HepG2 (cell line): ENCODE measurements around the gene OR2L13. TPM values are rescaled to one million over a fixed set of nuclear protein-coding genes. Genes with fewer than 3 reads are reported as not detected.

Source experiments
- ATAC-seq: fragments of 200-7000 bp; cut with Tn5 transposase; 3 replicates; pipeline ENCODE4 v1.9.1; 2020; ENCODE audit warnings: mild to moderate bottlenecking, moderate library complexity
- BruUV-seq: library from RNA; stranded (reverse); fragments of 400-500 nt; replicated peaks from 2 replicates; lab custom pipeline; 2021; lab: Mats Ljungman, UMichigan
- CTCF ChIA-PET: fragments of 300-600 bp; formaldehyde crosslinking; extraction: SDS; loops from one replicate; lab custom pipeline; 2021; ENCODE audit warnings: low total read pairs, inconsistent platforms, low intra/inter-chr PET ratio; lab: Yijun Ruan, JAX
- POLR2A ChIA-PET: fragments of 350-600 bp; sonication (Branson Sonifier 250); formaldehyde crosslinking; loops from one replicate; lab custom pipeline; 2020; ENCODE audit warnings: antibody characterized with exemption, inconsistent platforms; lab: Yijun Ruan, JAX
- DNase-seq: peaks from one replicate; pipeline ENCODE4 v3.0.0-alpha.2; 2015; ENCODE audit warnings: low spot score
- FAIRE-seq: peaks from 3 replicates; lab custom pipeline; 2011; peaks lifted over from hg19 to GRCh38; lab: Jason Lieb, UNC
- H2AFZ ChIP-seq: one replicate; pipeline ENCODE4 v1.6.1; 2011; ENCODE audit warnings: low read length, inconsistent platforms
- H3K27ac ChIP-seq: fragments of 300-600 bp; 3 replicates; pipeline ENCODE4 v1.8.0; 2011; ENCODE audit warnings: mixed run types, mild to moderate bottlenecking, mixed read lengths, low read length, inconsistent platforms; ENCODE audit not compliant: insufficient read depth; ENCODE audit errors: extremely low read length
- H3K27me3 ChIP-seq, 2 experiments: fragments of 200-600 bp in 1 of 2; 2 replicates in 1 of 2; 3 replicates in 1 of 2; pipeline versions ENCODE4 v1.6.0 to v1.8.0; 2011; ENCODE audit warnings: low read length in 2 of 2, mild to moderate bottlenecking in 2 of 2, moderate library complexity in 2 of 2, inconsistent platforms in 1 of 2; ENCODE audit not compliant: insufficient read depth in 2 of 2, control insufficient read depth in 1 of 2
- H3K36me3 ChIP-seq, 2 experiments: fragments of 200-600 bp in 1 of 2; replicated peaks in 1 of 2; 2 replicates in 1 of 2; 3 replicates in 1 of 2; pipeline versions ENCODE4 v1.5.1 to v1.8.0; 2011; ENCODE audit warnings: low read length in 2 of 2, inconsistent platforms in 1 of 2; ENCODE audit not compliant: insufficient read depth in 2 of 2, control insufficient read depth in 1 of 2
- H3K4me1 ChIP-seq: 2 replicates; pipeline ENCODE4 v1.5.1; 2012; ENCODE audit warnings: low read length, inconsistent platforms; ENCODE audit not compliant: insufficient read depth
- H3K4me2 ChIP-seq: 2 replicates; pipeline ENCODE4 v1.6.0; 2011; ENCODE audit warnings: low read depth, low read length, inconsistent platforms
- H3K4me3 ChIP-seq, 3 experiments: fragments of 200-600 bp in 1 of 3; sonication (generic), shearing (Covaris generic) in 1 of 3; replicated peaks in 1 of 3; 2 replicates each; pipeline ENCODE4 v1.5.1; 2011 to 2016; ENCODE audit warnings: low read length in 3 of 3, inconsistent platforms in 2 of 3, low read depth in 2 of 3, mild to moderate bottlenecking in 2 of 3, control low read depth in 1 of 3, mixed read lengths in 1 of 3; ENCODE audit not compliant: insufficient read depth in 1 of 3
- H3K79me2 ChIP-seq: one replicate; pipeline ENCODE4 v1.6.1; 2011; ENCODE audit warnings: low read length, inconsistent platforms; ENCODE audit not compliant: insufficient read depth
- H3K9ac ChIP-seq: 2 replicates; pipeline ENCODE4 v1.6.0; 2011; ENCODE audit warnings: mild to moderate bottlenecking, low read depth, low read length, inconsistent platforms; ENCODE audit not compliant: insufficient read depth
- H3K9me3 ChIP-seq: 2 replicates; pipeline ENCODE4 v1.5.1; 2012; ENCODE audit warnings: mild to moderate bottlenecking, low read length
- H4K20me1 ChIP-seq: 2 replicates; pipeline ENCODE4 v1.6.0; 2011; ENCODE audit warnings: inconsistent platforms, mild to moderate bottlenecking, low read length, moderate library complexity; ENCODE audit not compliant: insufficient read depth
- EP300 ChIP-seq, 3 experiments: sonication (generic) in 1 of 3; formaldehyde crosslinking in 1 of 3; IDR thresholded peaks; 2 replicates each; pipeline versions ENCODE4 v1.5.1 to v1.6.1; 2011 to 2020; ENCODE audit warnings: low read depth in 2 of 3, low read length in 2 of 3, borderline replicate concordance in 1 of 3, improper control_type of control experiment in 1 of 3, mild to moderate bottlenecking in 1 of 3, missing genetic modification reagents in 1 of 3, moderate library complexity in 1 of 3
- KDM5A ChIP-seq: fragments of 200-600 bp; sonication (generic); IDR thresholded peaks from 2 replicates; pipeline ENCODE4 v1.7.0; 2018; ENCODE audit warnings: antibody characterized with exemption, mild to moderate bottlenecking, low read length, borderline replicate concordance
- ZFP90 ChIP-seq: sonication (generic); formaldehyde crosslinking; IDR thresholded peaks from 2 replicates; pipeline ENCODE4 v1.8.0; 2022; ENCODE audit warnings: missing genetic modification reagents, mild to moderate bottlenecking, inconsistent platforms, borderline replicate concordance
- ZNF382 ChIP-seq: sonication (generic); formaldehyde crosslinking; IDR thresholded peaks from 2 replicates; pipeline ENCODE4 v1.5.0; 2020; ENCODE audit warnings: missing genetic modification reagents, mild to moderate bottlenecking, borderline replicate concordance
- ZNF746 ChIP-seq: sonication (generic); formaldehyde crosslinking; IDR thresholded peaks from 2 replicates; pipeline ENCODE4 v1.8.0; 2022; ENCODE audit warnings: mild to moderate bottlenecking, missing genetic modification reagents
- WGBS: methylation state at CpG from one replicate; pipeline ENCODE4 v1.1.6; 2017; ENCODE audit warnings: low lambda C conversion rate; 5-methylcytosine and 5-hydroxymethylcytosine counted together
- in situ Hi-C: cut with HindIII; loops from 2 replicates; pipeline ENCODE4 v1.10.0; 2017; ENCODE audit warnings: low pct_unique_long_range_greater_than_20kb; ENCODE audit not compliant: extremely low pct_ligation_motif_present
- intact Hi-C: fragments of 100-400 bp; cut with micrococcal nuclease; formaldehyde crosslinking; loops from one replicate; pipeline ENCODE4 v1.10.0; 2022; ENCODE audit not compliant: unreplicated experiment
- polyA plus RNA-seq, 8 experiments: library from polyadenylated mRNA; depleted of rRNA in 3 of 8; stranded (reverse) in 7 of 8; unstranded in 1 of 8; fragments of >200 nt; fragmentation: Illumina TruSeq in 4 of 8; extraction: Trizol in 4 of 8; gene quantifications; 2 replicates each; pipeline versions ENCODE4 v1.2.1 to v1.2.3, GENCODE V29; 2011 to 2016; ENCODE audit warnings: low read depth in 4 of 8, missing spikeins in 1 of 8, mixed read lengths in 1 of 8; ENCODE audit not compliant: insufficient read depth in 1 of 8
- total RNA-seq, 5 experiments: library from RNA; depleted of rRNA; stranded (reverse); fragments of >200 nt; fragmentation: Illumina TruSeq; extraction: Trizol; gene quantifications; 2 replicates each; pipeline ENCODE4 v1.2.3, GENCODE V29; 2016; ENCODE audit warnings: low read depth in 1 of 5
- TF ChIP-seq, protein P1 (sequence below): sonication (generic); formaldehyde crosslinking; IDR thresholded peaks from 2 replicates; pipeline ENCODE4 v1.4.0; 2020; ENCODE audit warnings: missing genetic modification reagents
- TF ChIP-seq, protein P2 (sequence below): IDR thresholded peaks from 2 replicates; pipeline ENCODE4 v1.6.1; 2016; ENCODE audit warnings: low read depth, missing genetic modification reagents, missing compliant biosample characterization
- TF ChIP-seq, protein P3 (sequence below): sonication (generic); formaldehyde crosslinking; IDR thresholded peaks from 2 replicates; pipeline ENCODE4 v1.9.0; 2021; ENCODE audit warnings: missing genetic modification reagents, borderline replicate concordance

The OR2L13 gene
- total and polyA plus RNA-seq, 2 of the 13 experiments (the other 11 are each of a cell fraction or from before 2014, with no cell fraction given): not detected

DNA sequence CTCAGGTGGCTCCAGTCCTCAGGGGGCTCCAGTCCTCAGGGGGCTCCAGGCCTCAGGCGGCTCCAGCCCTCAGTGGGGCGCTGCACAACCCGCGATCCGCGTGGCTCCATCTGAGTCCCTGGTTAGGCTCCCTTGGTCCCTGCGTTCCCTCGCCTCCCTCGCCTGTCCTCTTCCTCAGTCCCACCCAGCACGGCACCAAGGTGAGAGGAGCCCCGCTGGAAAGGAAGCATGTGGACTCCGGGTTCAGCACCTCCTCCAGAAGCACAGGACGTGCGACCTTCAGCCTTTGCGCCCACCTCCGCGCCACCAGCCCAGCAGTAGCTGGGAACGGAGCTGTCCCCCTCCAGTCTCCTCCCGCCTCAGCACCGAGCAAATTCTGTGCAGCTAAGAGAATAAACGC, 41.8 kb downstream of the OR2L13 start:
- Histone ChIP-seq H3K79me2 (no peaks in the 10 kb centered on the region), H2AFZ (no peak overlapping the region), H3K9me3 (peaks cover 67% of the 10 kb centered on the region), H3K27me3 (no peaks in the 10 kb centered on the region), H3K4me2 (no peak overlapping the region), H3K27ac (no peak overlapping the region), H4K20me1 (no peaks in the 10 kb centered on the region), H3K4me1 (no peaks in the 10 kb centered on the region), H3K4me3 (no peak overlapping the region), H3K36me3 (no peaks in the 10 kb centered on the region), H3K9ac (no peak overlapping the region)
- ChIA-PET CTCF (no interaction called here), POLR2A (no interaction called here)
- 54% methylated on average over 17 of the region's 21 CpGs for WGBS
- intact Hi-C loops: no loop called here
- BruUV-seq: no TSS peak
- DNase-seq: no peak
- FAIRE-seq: no peak
- in situ Hi-C loops: no loop called here
- ATAC-seq: no peak
- TF ChIP-seq KDM5A (no peak), ZNF746 (CRISPR knock-in tag) (no peak), EP300 (IDR thresholded peaks at IDR 0.05; ENCODE audit: low read depth in 2 of 2, low read length in 2 of 2) (no peak), EP300 (CRISPR knock-in tag; IDR thresholded peaks at IDR 0.05; ENCODE audit: borderline replicate concordance) (no peak), ZFP90 (CRISPR knock-in tag) (no peak), ZNF382 (no peak)
- TF ChIP-seq, protein P1, sequence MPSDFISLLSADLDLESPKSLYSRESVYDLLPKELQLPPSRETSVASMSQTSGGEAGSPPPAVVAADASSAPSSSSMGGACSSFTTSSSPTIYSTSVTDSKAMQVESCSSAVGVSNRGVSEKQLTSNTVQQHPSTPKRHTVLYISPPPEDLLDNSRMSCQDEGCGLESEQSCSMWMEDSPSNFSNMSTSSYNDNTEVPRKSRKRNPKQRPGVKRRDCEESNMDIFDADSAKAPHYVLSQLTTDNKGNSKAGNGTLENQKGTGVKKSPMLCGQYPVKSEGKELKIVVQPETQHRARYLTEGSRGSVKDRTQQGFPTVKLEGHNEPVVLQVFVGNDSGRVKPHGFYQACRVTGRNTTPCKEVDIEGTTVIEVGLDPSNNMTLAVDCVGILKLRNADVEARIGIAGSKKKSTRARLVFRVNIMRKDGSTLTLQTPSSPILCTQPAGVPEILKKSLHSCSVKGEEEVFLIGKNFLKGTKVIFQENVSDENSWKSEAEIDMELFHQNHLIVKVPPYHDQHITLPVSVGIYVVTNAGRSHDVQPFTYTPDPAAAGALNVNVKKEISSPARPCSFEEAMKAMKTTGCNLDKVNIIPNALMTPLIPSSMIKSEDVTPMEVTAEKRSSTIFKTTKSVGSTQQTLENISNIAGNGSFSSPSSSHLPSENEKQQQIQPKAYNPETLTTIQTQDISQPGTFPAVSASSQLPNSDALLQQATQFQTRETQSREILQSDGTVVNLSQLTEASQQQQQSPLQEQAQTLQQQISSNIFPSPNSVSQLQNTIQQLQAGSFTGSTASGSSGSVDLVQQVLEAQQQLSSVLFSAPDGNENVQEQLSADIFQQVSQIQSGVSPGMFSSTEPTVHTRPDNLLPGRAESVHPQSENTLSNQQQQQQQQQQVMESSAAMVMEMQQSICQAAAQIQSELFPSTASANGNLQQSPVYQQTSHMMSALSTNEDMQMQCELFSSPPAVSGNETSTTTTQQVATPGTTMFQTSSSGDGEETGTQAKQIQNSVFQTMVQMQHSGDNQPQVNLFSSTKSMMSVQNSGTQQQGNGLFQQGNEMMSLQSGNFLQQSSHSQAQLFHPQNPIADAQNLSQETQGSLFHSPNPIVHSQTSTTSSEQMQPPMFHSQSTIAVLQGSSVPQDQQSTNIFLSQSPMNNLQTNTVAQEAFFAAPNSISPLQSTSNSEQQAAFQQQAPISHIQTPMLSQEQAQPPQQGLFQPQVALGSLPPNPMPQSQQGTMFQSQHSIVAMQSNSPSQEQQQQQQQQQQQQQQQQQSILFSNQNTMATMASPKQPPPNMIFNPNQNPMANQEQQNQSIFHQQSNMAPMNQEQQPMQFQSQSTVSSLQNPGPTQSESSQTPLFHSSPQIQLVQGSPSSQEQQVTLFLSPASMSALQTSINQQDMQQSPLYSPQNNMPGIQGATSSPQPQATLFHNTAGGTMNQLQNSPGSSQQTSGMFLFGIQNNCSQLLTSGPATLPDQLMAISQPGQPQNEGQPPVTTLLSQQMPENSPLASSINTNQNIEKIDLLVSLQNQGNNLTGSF (CRISPR knock-in tag): no peak
- TF ChIP-seq, protein P2, sequence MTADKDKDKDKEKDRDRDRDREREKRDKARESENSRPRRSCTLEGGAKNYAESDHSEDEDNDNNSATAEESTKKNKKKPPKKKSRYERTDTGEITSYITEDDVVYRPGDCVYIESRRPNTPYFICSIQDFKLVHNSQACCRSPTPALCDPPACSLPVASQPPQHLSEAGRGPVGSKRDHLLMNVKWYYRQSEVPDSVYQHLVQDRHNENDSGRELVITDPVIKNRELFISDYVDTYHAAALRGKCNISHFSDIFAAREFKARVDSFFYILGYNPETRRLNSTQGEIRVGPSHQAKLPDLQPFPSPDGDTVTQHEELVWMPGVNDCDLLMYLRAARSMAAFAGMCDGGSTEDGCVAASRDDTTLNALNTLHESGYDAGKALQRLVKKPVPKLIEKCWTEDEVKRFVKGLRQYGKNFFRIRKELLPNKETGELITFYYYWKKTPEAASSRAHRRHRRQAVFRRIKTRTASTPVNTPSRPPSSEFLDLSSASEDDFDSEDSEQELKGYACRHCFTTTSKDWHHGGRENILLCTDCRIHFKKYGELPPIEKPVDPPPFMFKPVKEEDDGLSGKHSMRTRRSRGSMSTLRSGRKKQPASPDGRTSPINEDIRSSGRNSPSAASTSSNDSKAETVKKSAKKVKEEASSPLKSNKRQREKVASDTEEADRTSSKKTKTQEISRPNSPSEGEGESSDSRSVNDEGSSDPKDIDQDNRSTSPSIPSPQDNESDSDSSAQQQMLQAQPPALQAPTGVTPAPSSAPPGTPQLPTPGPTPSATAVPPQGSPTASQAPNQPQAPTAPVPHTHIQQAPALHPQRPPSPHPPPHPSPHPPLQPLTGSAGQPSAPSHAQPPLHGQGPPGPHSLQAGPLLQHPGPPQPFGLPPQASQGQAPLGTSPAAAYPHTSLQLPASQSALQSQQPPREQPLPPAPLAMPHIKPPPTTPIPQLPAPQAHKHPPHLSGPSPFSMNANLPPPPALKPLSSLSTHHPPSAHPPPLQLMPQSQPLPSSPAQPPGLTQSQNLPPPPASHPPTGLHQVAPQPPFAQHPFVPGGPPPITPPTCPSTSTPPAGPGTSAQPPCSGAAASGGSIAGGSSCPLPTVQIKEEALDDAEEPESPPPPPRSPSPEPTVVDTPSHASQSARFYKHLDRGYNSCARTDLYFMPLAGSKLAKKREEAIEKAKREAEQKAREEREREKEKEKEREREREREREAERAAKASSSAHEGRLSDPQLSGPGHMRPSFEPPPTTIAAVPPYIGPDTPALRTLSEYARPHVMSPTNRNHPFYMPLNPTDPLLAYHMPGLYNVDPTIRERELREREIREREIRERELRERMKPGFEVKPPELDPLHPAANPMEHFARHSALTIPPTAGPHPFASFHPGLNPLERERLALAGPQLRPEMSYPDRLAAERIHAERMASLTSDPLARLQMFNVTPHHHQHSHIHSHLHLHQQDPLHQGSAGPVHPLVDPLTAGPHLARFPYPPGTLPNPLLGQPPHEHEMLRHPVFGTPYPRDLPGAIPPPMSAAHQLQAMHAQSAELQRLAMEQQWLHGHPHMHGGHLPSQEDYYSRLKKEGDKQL: no peak
- TF ChIP-seq, protein P3, sequence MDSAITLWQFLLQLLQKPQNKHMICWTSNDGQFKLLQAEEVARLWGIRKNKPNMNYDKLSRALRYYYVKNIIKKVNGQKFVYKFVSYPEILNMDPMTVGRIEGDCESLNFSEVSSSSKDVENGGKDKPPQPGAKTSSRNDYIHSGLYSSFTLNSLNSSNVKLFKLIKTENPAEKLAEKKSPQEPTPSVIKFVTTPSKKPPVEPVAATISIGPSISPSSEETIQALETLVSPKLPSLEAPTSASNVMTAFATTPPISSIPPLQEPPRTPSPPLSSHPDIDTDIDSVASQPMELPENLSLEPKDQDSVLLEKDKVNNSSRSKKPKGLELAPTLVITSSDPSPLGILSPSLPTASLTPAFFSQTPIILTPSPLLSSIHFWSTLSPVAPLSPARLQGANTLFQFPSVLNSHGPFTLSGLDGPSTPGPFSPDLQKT (CRISPR knock-in tag): no peak
